Dermis blood vessel endothelial cell (primary cell): Measurements from ENCODE around the gene PDE8B. TPM values are rescaled to one million over a fixed set of nuclear protein-coding genes. Genes with fewer than 3 reads are reported as not detected.

Experiments
- DNase-seq: peaks from one replicate; pipeline ENCODE4 v3.0.0; 2010
- total RNA-seq: library from RNA; depleted of rRNA; stranded (reverse); fragments of >200 nt; gene quantifications from 2 replicates; pipeline ENCODE4 v1.2.3, GENCODE V29; 2014

PDE8B gene
- total RNA-seq, 1 donor from 2014 or later: under 0.01 TPM

- DNase-seq: no peak
Measured at GRCh38 chr5:77189421-77189820, 21.1 kb upstream of the PDE8B start.

GRCh38 chr5:77192441-77193050, 17.9 kb upstream of the PDE8B start:
- DNase-seq: no peak

- no peak for DNase-seq
Measured at GRCh38 chr5:77194762-77195161, 15.7 kb upstream of the PDE8B start.

GRCh38 chr5:77197840-77198554, 12.5 kb upstream of the PDE8B start:
- no peak for DNase-seq

GRCh38 chr5:77200663-77201062, 9.8 kb upstream of the PDE8B start:
- no peak for DNase-seq

GRCh38 chr5:77202145-77202544, 8.3 kb upstream of the PDE8B start:
- DNase-seq: no peak

- DNase-seq: no peak
Measured at GRCh38 chr5:77204967-77205366, 5.5 kb upstream of the PDE8B start.

- DNase-seq: no peak
Measured at GRCh38 chr5:77208507-77209163, 1.8 kb upstream of the PDE8B start.

- no peak for DNase-seq
Measured at GRCh38 chr5:77209495-77210090, 887 bp upstream of the PDE8B start.

GRCh38 chr5:77210964-77211690, 647 bp downstream of the PDE8B start:
- no peak for DNase-seq

- DNase-seq: no peak
Measured at GRCh38 chr5:77211691-77212047, 1.2 kb downstream of the PDE8B start.

GRCh38 chr5:77213601-77214000, 3.1 kb downstream of the PDE8B start:
- no peak for DNase-seq

GRCh38 chr5:77214151-77214550, 3.7 kb downstream of the PDE8B start:
- no peak for DNase-seq

- DNase-seq: no peak
Measured at GRCh38 chr5:77218263-77218662, 7.8 kb downstream of the PDE8B start.

GRCh38 chr5:77221115-77221514, 10.6 kb downstream of the PDE8B start:
- DNase-seq: no peak

GRCh38 chr5:77222722-77223121, 12.2 kb downstream of the PDE8B start:
- DNase-seq: no peak

- DNase-seq: no peak
Measured at GRCh38 chr5:77223653-77224052, 13.2 kb downstream of the PDE8B start.

- DNase-seq: no peak
Measured at GRCh38 chr5:77224672-77225355, 14.3 kb downstream of the PDE8B start.

- DNase-seq: no peak
Measured at GRCh38 chr5:77225531-77225930, 15.1 kb downstream of the PDE8B start.

GRCh38 chr5:77229887-77230286, 19.4 kb downstream of the PDE8B start:
- DNase-seq: no peak

GRCh38 chr5:77230727-77231470, 20.4 kb downstream of the PDE8B start:
- no peak for DNase-seq
